K562 (cell line): Measurements from ENCODE around the gene ELF5. TPM values are rescaled to one million over a fixed set of nuclear protein-coding genes. Genes with fewer than 3 reads are reported as not detected.
A peak's percentile ranks its signal among the peaks of the same experiment; 100 is the strongest.

ENCODE experiments used
- ATAC-seq: fragments of 200-7000 bp; cut with Tn5 transposase; 3 replicates; pipeline ENCODE4 v1.9.1; 2020; ENCODE audit warnings: moderate library complexity
- BruUV-seq: library from RNA; stranded (reverse); fragments of 400-500 nt; replicated peaks from 2 replicates; lab custom pipeline; 2021; lab: Mats Ljungman, UMichigan
- CTCF ChIA-PET: fragments of 300-600 bp; formaldehyde crosslinking; extraction: SDS; loops from one replicate; lab custom pipeline; 2021; ENCODE audit warnings: low intra/inter-chr PET ratio; lab: Yijun Ruan, JAX
- POLR2A ChIA-PET: fragments of 300-600, 350-650 bp; sonication (Branson Sonifier 250); formaldehyde crosslinking; extraction: SDS; loops from one replicate; lab custom pipeline; 2021; ENCODE audit warnings: antibody characterized with exemption, inconsistent platforms; lab: Yijun Ruan, JAX
- DNase-seq, 4 experiments: peaks; one replicate each; pipeline versions ENCODE4 v3.0.0 to v3.0.0-alpha.2; 2011 to 2018; ENCODE audit warnings: low spot score in 3 of 4, mixed read lengths in 3 of 4; ENCODE audit errors: extremely low read depth in 1 of 4
- FAIRE-seq: peaks from 2 replicates; lab custom pipeline; 2011; peaks lifted over from hg19 to GRCh38; lab: Jason Lieb, UNC
- H2AFZ ChIP-seq: 2 replicates; pipeline ENCODE4 v1.6.0; 2011; ENCODE audit warnings: low read depth, low read length, control low read depth, inconsistent platforms
- H3K27ac ChIP-seq: fragments of 200-600 bp; 3 replicates; pipeline ENCODE4 v1.8.0; 2011; ENCODE audit warnings: low read depth, mild to moderate bottlenecking, control low read depth, inconsistent platforms, low read length, moderate library complexity, mixed read lengths; ENCODE audit errors: extremely low read depth
- H3K27me3 ChIP-seq, 2 experiments: fragments of 300-600 bp in 1 of 2; 2 replicates in 1 of 2; 3 replicates in 1 of 2; pipeline versions ENCODE4 v1.6.0 to v1.8.0; 2011; ENCODE audit warnings: inconsistent platforms in 2 of 2, low read length in 2 of 2, mild to moderate bottlenecking in 1 of 2, mixed read lengths in 1 of 2, moderate library complexity in 1 of 2; ENCODE audit not compliant: control insufficient read depth in 2 of 2, insufficient read depth in 2 of 2
- H3K36me3 ChIP-seq: fragments of 300-600 bp; 3 replicates; pipeline ENCODE4 v1.8.0; 2011; ENCODE audit warnings: mild to moderate bottlenecking, low read length, inconsistent platforms; ENCODE audit not compliant: control insufficient read depth, insufficient read depth
- H3K4me1 ChIP-seq, 2 experiments: fragments of 200-600 bp in 1 of 2; replicated peaks in 1 of 2; 2 replicates in 1 of 2; 3 replicates in 1 of 2; pipeline versions ENCODE4 v1.5.1 to v1.8.0; 2011; ENCODE audit warnings: inconsistent platforms in 2 of 2, low read length in 2 of 2, mild to moderate bottlenecking in 1 of 2, mixed read lengths in 1 of 2, moderate library complexity in 1 of 2; ENCODE audit not compliant: control insufficient read depth in 2 of 2, insufficient read depth in 2 of 2
- H3K4me2 ChIP-seq: 2 replicates; pipeline ENCODE4 v1.6.1; 2011; ENCODE audit warnings: low read length, control low read depth, inconsistent platforms, mixed read lengths; ENCODE audit not compliant: insufficient read depth
- H3K4me3 ChIP-seq: fragments of 200-600 bp; sonication (generic), shearing (Covaris generic); 2 replicates; pipeline ENCODE4 v1.5.1; 2016; ENCODE audit warnings: control low read depth, inconsistent platforms
- H3K79me2 ChIP-seq: fragments of 200-600 bp; 3 replicates; pipeline ENCODE4 v1.8.0; 2011; ENCODE audit warnings: low read length, inconsistent platforms; ENCODE audit not compliant: control insufficient read depth, insufficient read depth
- H3K9ac ChIP-seq, 2 experiments: 2 replicates each; pipeline versions ENCODE4 v1.6.0 to v1.6.1; 2011; ENCODE audit warnings: low read depth in 2 of 2, low read length in 2 of 2, control low read depth in 1 of 2, inconsistent platforms in 1 of 2, mild to moderate bottlenecking in 1 of 2, mixed read lengths in 1 of 2; ENCODE audit not compliant: insufficient read depth in 1 of 2
- H3K9me1 ChIP-seq: one replicate; pipeline ENCODE4 v1.6.0; 2011; ENCODE audit warnings: inconsistent platforms, mild to moderate bottlenecking, low read length, moderate library complexity; ENCODE audit not compliant: control insufficient read depth, insufficient read depth
- H3K9me3 ChIP-seq: replicated peaks from 2 replicates; pipeline ENCODE4 v1.5.1; 2011; ENCODE audit warnings: low read depth, low read length, inconsistent platforms; ENCODE audit not compliant: control insufficient read depth, insufficient read depth
- H4K20me1 ChIP-seq: replicated peaks from 2 replicates; pipeline ENCODE4 v1.6.1; 2011; ENCODE audit warnings: low read length, inconsistent platforms, mixed read lengths; ENCODE audit not compliant: control insufficient read depth, insufficient read depth
- BHLHE40 ChIP-seq: IDR thresholded peaks from 2 replicates; pipeline ENCODE4 v1.6.1; 2011; ENCODE audit warnings: low read length, improper control_type of control experiment
- BRF1 ChIP-seq: IDR thresholded peaks from 3 replicates; pipeline ENCODE4 v1.6.1; 2011; ENCODE audit warnings: borderline replicate concordance, mild to moderate bottlenecking; ENCODE audit not compliant: insufficient read length; ENCODE audit errors: extremely low read depth
- CCAR2 ChIP-seq: fragments of 200-400 bp; formaldehyde crosslinking; IDR thresholded peaks from 2 replicates; pipeline ENCODE4 v1.6.1; 2017; ENCODE audit warnings: mild to moderate bottlenecking, low read depth, low read length
- FOSL1 ChIP-seq: fragments of 200-800 bp; sonication (Bioruptor generic); conservative IDR thresholded peaks from 2 replicates; pipeline ENCODE4 v1.6.1; 2016; ENCODE audit warnings: missing genetic modification characterization, missing compliant biosample characterization
- GATAD2A ChIP-seq: fragments of 450-650 bp; IDR thresholded peaks from 2 replicates; pipeline ENCODE4 v1.6.1; 2017
- HDAC6 ChIP-seq: IDR thresholded peaks from 2 replicates; pipeline ENCODE4 v1.6.1; 2012; ENCODE audit warnings: low read depth, mild to moderate bottlenecking, control low read depth, inconsistent platforms, low read length, moderate library complexity
- ILF3 ChIP-seq: fragments of 450-650 bp; IDR thresholded peaks from 2 replicates; pipeline ENCODE4 v1.6.1; 2018; ENCODE audit warnings: antibody characterized with exemption, mild to moderate bottlenecking, moderate library complexity, borderline replicate concordance
- KDM1A ChIP-seq, 2 experiments: fragments of 450-650 bp; IDR thresholded peaks; 2 replicates each; pipeline ENCODE4 v1.6.1; 2016; ENCODE audit warnings: mild to moderate bottlenecking in 2 of 2
- KLF10 ChIP-seq: fragments of 250-450 bp; sonication (Bioruptor Pico); IDR thresholded peaks from 2 replicates; pipeline ENCODE4 v1.6.1; 2021; ENCODE audit warnings: matching md5 sums
- MTA2 ChIP-seq: fragments of 450-650 bp; IDR thresholded peaks from 2 replicates; pipeline ENCODE4 v1.6.1; 2016; ENCODE audit warnings: low read depth
- NFRKB ChIP-seq: fragments of 450-650 bp; IDR thresholded peaks from 2 replicates; pipeline ENCODE4 v1.6.1; 2016; ENCODE audit warnings: low read depth
- SRSF9 ChIP-seq: fragments of 200-400 bp; formaldehyde crosslinking; IDR thresholded peaks from 2 replicates; pipeline ENCODE4 v1.6.1; 2017; ENCODE audit warnings: low read depth, low read length, borderline replicate concordance
- TAL1 ChIP-seq: fragments of 450-650 bp; IDR thresholded peaks from 2 replicates; pipeline ENCODE4 v1.6.1; 2016; ENCODE audit warnings: mild to moderate bottlenecking
- TCF3 ChIP-seq: sonication (generic); formaldehyde crosslinking; IDR thresholded peaks from 2 replicates; pipeline ENCODE4 v1.4.0; 2020; ENCODE audit warnings: mild to moderate bottlenecking, missing genetic modification reagents
- XRCC5 ChIP-seq: fragments of 200-400 bp; formaldehyde crosslinking; IDR thresholded peaks from 2 replicates; pipeline ENCODE4 v1.6.1; 2017; ENCODE audit warnings: low read depth, mild to moderate bottlenecking, low read length
- ZBTB7A ChIP-seq: IDR thresholded peaks from 2 replicates; pipeline ENCODE4 v1.6.1; 2011; ENCODE audit warnings: low read depth, mild to moderate bottlenecking, low read length, moderate library complexity, borderline replicate concordance; ENCODE audit not compliant: control insufficient read depth
- ZNF175 ChIP-seq: fragments of 200-800 bp; sonication (Bioruptor generic); IDR thresholded peaks from 2 replicates; pipeline ENCODE4 v1.6.1; 2016; ENCODE audit warnings: low read depth, mild to moderate bottlenecking, missing genetic modification characterization, missing compliant biosample characterization
- ZNF561 ChIP-seq: fragments of 450-650 bp; formaldehyde crosslinking; conservative IDR thresholded peaks from 2 replicates; pipeline ENCODE4 v1.4.0; 2020; ENCODE audit warnings: mild to moderate bottlenecking, moderate library complexity
- WGBS: fragments of 100-300 bp; shearing (Covaris generic); methylation state at CpG from one replicate; pipeline ENCODE4 v1.1.6; 2016; ENCODE audit warnings: low coverage, mixed read lengths; ENCODE audit not compliant: insufficient coverage; ENCODE audit errors: missing lambda C conversion rate; 5-methylcytosine and 5-hydroxymethylcytosine counted together
- in situ Hi-C: fragments of 300-500 bp; cut with MboI; formaldehyde crosslinking; loops from 4 replicates; pipeline ENCODE4 v1.15.0; 2018; ENCODE audit warnings: inconsistent platforms, mixed read lengths
- intact Hi-C: fragments of 100-400 bp; cut with micrococcal nuclease; formaldehyde crosslinking; loops from 2 replicates; pipeline ENCODE4 v1.14.2; 2022
- polyA plus RNA-seq, 8 experiments: library from polyadenylated mRNA; depleted of rRNA in 4 of 8; stranded (reverse) in 5 of 8; unstranded in 3 of 8; fragments of >200 nt; fragmentation: Nextera tagmentation in 2 of 8; fragmentation: Illumina TruSeq in 1 of 8; extraction: Ambion mirVana in 2 of 8; extraction: Trizol in 1 of 8; gene quantifications; 2 replicates each; pipeline versions ENCODE4 v1.2.1 to v1.2.3, GENCODE V29; 2011 to 2014; ENCODE audit warnings: inconsistent platforms in 1 of 8, missing spikeins in 1 of 8
- total RNA-seq, 7 experiments: library from RNA; depleted of rRNA in 6 of 7; stranded (reverse); fragments of >200 nt in 6 of 7; fragmentation: Illumina TruSeq in 2 of 7; extraction: Trizol in 2 of 7; gene quantifications; 2 replicates each; pipeline versions ENCODE4 v1.2.1 to v1.2.3, GENCODE V29; 2011 to 2021; ENCODE audit warnings: low replicate concordance in 1 of 7
- TF ChIP-seq, protein P1 (sequence below): fragments of 200-800 bp; sonication (Bioruptor generic); IDR thresholded peaks from 2 replicates; pipeline ENCODE4 v1.6.1; 2017; ENCODE audit warnings: missing genetic modification characterization, missing compliant biosample characterization
- TF ChIP-seq, protein P2 (sequence below), 2 experiments: fragments of 450-650 bp; IDR thresholded peaks; 2 replicates each; pipeline ENCODE4 v1.6.1; 2016

ELF5 gene
- total and polyA plus RNA-seq, 9 of the 15 experiments (the other 6 are each of a cell fraction or from before 2014, with no cell fraction given) = not detected

DNA sequence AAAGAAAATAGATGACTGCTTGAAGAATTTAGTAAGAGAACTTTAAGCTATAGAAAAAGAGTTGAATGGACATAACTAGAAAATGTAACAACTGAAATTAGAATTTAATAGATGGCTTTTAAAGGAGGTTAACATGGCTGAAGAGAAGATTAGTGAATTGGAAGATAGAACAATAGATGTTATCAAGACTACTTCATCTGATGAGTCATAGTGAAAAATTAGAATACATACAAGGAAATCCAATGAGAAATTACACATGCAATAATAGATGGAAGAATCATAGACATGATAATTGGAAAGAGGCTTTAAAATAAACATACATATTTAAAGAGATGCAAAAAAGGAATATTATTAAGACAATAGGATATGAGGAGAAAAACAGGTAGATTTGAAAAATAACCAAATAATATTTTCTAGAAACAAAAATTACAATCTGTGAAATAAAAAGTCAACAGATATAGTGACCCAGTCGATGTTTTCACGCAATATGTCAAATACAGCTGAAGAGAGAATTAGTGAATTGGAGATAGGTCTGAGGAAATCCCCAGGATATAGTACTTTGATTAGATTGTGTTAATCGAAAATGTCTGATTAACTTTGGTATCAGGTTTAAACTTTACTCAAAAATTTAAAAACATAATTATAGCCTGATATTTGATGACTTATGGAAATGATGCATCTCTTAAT is 46.6 kb downstream of the ELF5 start (continued):
- peak in 1 of 2 experiments; percentile 23; a peak in 1 of 4 replicates for TF ChIP-seq KDM1A (IDR thresholded peaks at IDR 0.05)
- TF ChIP-seq FOSL1 (tag) = peak; percentile 58; the same call in 1 of the 2 replicates
- TF ChIP-seq, all 486 proteins: peak for 11

DNA sequence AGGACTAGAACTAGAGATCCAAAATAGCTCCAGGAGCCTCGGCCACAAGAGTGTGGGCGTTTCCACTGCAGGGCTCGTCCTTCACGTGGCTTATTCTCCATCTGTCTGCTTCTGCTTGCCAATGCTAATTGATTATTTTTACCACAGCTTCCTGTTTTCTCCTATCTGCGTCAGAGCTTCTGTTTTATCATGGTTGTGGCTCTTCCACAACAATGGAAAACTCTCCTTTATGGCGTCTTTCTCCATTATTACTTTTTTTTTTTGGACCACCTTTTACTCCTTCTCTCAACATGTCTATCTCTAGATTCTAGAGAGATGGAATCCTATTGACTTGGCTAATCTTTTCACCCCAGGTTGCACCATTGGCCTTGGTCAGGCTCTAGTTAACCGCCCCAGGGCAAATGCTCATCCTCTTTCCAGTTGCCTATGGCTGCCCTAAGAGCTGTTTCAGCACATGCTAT is 49.0 kb downstream of the ELF5 start:
- POLR2A ChIA-PET = no interaction called here
- in situ Hi-C loops (loop anchor here (5.0 kb wide), 1 partner anchor 97 kb away; no protein-coding TSS in a partner anchor), intact Hi-C loops (no loop called here)
- no peaks in the 10 kb centered on the region for H3K79me2 ChIP-seq
- 28% methylated on average over 6 of the region's 7 CpGs for whole genome bisulfite sequencing
- no peak overlapping the region for H2AFZ ChIP-seq
- H3K36me3 ChIP-seq = peaks cover 92% of the 10 kb centered on the region
- peak overlapping the region; percentile 5; the same call in 1 of the 3 replicates for H3K27ac ChIP-seq
- H3K9ac ChIP-seq = no peak overlapping the region
- FAIRE-seq (no peak), DNase-seq (peak in 2 of 4 experiments; percentile 12 to 40), ATAC-seq (peak; percentile 57)
- no peak overlapping the region for H3K4me2 ChIP-seq
- peaks cover 2 to 5% of the 10 kb centered on the region in 2 experiments; a peak in 4 of 5 replicates for H3K4me1 ChIP-seq
- CTCF ChIA-PET = no interaction called here
- H3K9me3 ChIP-seq = peaks cover 10% of the 10 kb centered on the region
- H4K20me1 ChIP-seq = no peaks in the 10 kb centered on the region
- no peaks in the 10 kb centered on the region for H3K27me3 ChIP-seq
- H3K4me3 ChIP-seq = no peak overlapping the region
- BruUV-seq = no TSS peak
- H3K9me1 ChIP-seq = no peaks in the 10 kb centered on the region
- no peak for TF ChIP-seq NFRKB
- TF ChIP-seq CCAR2 = no peak
- no peak for TF ChIP-seq ZNF561
- TF ChIP-seq BHLHE40 = peak; percentile 78; the same call in 1 of the 2 replicates
- TF ChIP-seq, protein P1, sequence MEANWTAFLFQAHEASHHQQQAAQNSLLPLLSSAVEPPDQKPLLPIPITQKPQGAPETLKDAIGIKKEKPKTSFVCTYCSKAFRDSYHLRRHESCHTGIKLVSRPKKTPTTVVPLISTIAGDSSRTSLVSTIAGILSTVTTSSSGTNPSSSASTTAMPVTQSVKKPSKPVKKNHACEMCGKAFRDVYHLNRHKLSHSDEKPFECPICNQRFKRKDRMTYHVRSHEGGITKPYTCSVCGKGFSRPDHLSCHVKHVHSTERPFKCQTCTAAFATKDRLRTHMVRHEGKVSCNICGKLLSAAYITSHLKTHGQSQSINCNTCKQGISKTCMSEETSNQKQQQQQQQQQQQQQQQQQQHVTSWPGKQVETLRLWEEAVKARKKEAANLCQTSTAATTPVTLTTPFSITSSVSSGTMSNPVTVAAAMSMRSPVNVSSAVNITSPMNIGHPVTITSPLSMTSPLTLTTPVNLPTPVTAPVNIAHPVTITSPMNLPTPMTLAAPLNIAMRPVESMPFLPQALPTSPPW = peak; percentile 39
- TF ChIP-seq ZBTB7A = no peak
- peak; percentile 89 for TF ChIP-seq TCF3 (CRISPR knock-in tag)
- no peak for TF ChIP-seq GATAD2A
- TF ChIP-seq BRF1 = no peak
- TF ChIP-seq, protein P2, sequence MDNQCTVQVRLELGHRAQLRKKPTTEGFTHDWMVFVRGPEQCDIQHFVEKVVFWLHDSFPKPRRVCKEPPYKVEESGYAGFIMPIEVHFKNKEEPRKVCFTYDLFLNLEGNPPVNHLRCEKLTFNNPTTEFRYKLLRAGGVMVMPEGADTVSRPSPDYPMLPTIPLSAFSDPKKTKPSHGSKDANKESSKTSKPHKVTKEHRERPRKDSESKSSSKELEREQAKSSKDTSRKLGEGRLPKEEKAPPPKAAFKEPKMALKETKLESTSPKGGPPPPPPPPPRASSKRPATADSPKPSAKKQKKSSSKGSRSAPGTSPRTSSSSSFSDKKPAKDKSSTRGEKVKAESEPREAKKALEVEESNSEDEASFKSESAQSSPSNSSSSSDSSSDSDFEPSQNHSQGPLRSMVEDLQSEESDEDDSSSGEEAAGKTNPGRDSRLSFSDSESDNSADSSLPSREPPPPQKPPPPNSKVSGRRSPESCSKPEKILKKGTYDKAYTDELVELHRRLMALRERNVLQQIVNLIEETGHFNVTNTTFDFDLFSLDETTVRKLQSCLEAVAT (IDR thresholded peaks at IDR 0.05) = peak in 1 of 2 experiments; percentile 50; a peak in 1 of 4 replicates
- no peak for TF ChIP-seq HDAC6
- TF ChIP-seq KLF10 (CRISPR knock-in tag) = no peak
- TF ChIP-seq SRSF9 = no peak
- peak; percentile 90 for TF ChIP-seq ZNF175
- TF ChIP-seq ILF3 = no peak
- peak; percentile 39 for TF ChIP-seq MTA2
- TF ChIP-seq XRCC5 = no peak
- peak; percentile 71 for TF ChIP-seq TAL1
